Esophagus (tissue), 2 donors: ENCODE measurements around the gene TACSTD2. TPM values are rescaled to one million over a fixed set of nuclear protein-coding genes. Genes with fewer than 3 reads are reported as not detected.
"Not testable (repeated sequence)": the region's sequence is repeated elsewhere in the genome, so short reads cannot be mapped to it uniquely, and the experiment has no call there.

ENCODE experiments used
- H3K27ac ChIP-seq, 2 donors: one replicate each; pipeline ENCODE4 v1.5.1; 2013; ENCODE audit warnings: low read depth in 2 of 2, mild to moderate bottlenecking in 2 of 2, inconsistent platforms in 1 of 2, low read length in 1 of 2, moderate library complexity in 1 of 2
- H3K27me3 ChIP-seq, 2 donors: one replicate each; pipeline ENCODE4 v1.6.1; 2013; ENCODE audit warnings: low read length in 2 of 2, control low read depth in 1 of 2, mild to moderate bottlenecking in 1 of 2; ENCODE audit not compliant: insufficient read depth in 2 of 2, control insufficient read depth in 1 of 2
- H3K36me3 ChIP-seq, 2 donors: one replicate each; pipeline ENCODE4 v1.6.1; 2013; ENCODE audit warnings: low read length in 1 of 2; ENCODE audit not compliant: control insufficient read depth in 2 of 2, insufficient read depth in 2 of 2
- H3K4me1 ChIP-seq, 2 donors: one replicate each; pipeline ENCODE4 v1.6.1; 2013; ENCODE audit warnings: low read length in 1 of 2; ENCODE audit not compliant: control insufficient read depth in 2 of 2, insufficient read depth in 2 of 2
- H3K4me3 ChIP-seq, 2 donors: one replicate each; pipeline ENCODE4 v1.5.1; 2013; ENCODE audit warnings: low read length in 2 of 2, mild to moderate bottlenecking in 2 of 2, low read depth in 1 of 2, moderate library complexity in 1 of 2
- H3K9me3 ChIP-seq, 2 donors: one replicate each; pipeline ENCODE4 v1.6.1; 2013; ENCODE audit warnings: mild to moderate bottlenecking in 2 of 2, low read depth in 1 of 2, low read length in 1 of 2, moderate library complexity in 1 of 2; ENCODE audit not compliant: control insufficient read depth in 2 of 2, insufficient read depth in 1 of 2
- WGBS, 2 donors: extraction: QIAGEN DNeasy Blood & Tissue Kit; methylation state at CpG; one replicate each; pipeline ENCODE4 v1.1.7; 2013; 5-methylcytosine and 5-hydroxymethylcytosine counted together
- polyA plus RNA-seq, 2 donors: library from polyadenylated mRNA; stranded (reverse); fragments of 200-250 nt; gene quantifications; one replicate each; pipeline ENCODE4 v1.2.3, GENCODE V29; 2013
- donor health status: healthy with polysubstance abuse.
- donor health status: Bipolar disorder and iron deficiency.

The TACSTD2 gene
- polyA plus RNA-seq, 2 donors: 946 to 1,164 TPM

DNA sequence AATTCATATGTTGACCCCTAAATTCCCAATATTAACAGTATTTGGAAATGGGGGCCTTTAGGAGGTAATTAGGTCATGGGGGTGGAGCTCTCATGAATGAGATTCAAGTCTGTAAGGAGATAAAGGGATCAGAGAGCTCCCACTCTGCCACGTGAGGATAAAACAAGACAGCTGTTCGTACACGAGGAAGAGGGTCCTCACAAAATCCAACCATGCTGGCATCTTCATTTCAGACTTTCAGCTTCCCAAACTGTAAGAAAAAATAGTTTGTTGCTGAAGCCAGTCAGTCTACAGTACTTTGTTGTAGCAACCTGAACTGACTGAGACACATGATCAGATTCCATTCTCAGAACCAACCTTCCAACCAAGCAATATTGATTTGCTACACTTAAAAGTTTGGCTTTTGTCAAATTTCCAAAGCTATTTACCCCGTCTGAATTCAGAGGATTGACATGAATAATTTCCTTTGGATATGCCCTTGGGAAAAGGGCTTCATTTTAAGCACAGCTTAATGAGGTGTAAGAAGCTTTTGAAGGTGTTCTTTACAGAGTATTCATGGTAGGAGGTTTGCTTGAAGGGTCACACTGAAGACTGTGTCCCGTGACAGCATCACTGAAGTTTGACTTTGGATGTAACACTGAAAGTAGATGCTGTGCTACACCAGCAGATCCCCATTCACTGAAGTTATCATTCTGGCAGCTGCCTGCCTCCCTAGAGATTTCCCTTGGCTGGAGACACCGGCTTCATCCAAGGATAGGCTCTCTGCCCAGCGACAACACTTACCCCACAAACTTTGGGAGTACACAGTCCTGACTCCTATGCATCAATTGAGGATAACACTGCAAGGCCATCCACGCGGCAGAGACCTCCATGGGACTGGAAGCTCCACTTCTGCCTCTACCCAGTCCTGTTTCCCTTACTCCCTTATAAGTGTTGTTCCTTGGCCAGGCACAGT is 25.6 kb downstream of the TACSTD2 start:
- WGBS, 2 donors: 68 to 69% methylated on average over 9 of the region's 9 CpGs
- H3K27ac ChIP-seq: no peak overlapping the region
- peaks cover 0 to 1% of the 10 kb centered on the region in 2 donors for H3K4me1 ChIP-seq
- H3K36me3 ChIP-seq: no peaks in the 10 kb centered on the region
- no peaks in the 10 kb centered on the region for H3K27me3 ChIP-seq
- no peak overlapping the region for H3K4me3 ChIP-seq
- no peaks in the 10 kb centered on the region for H3K9me3 ChIP-seq

GRCh38 chr1:58549291-58549690 is 27.8 kb downstream of the TACSTD2 start:
- not testable (repeated sequence) for H3K4me1 ChIP-seq, H3K36me3 ChIP-seq, H3K4me3 ChIP-seq, H3K27ac ChIP-seq, H3K9me3 ChIP-seq, H3K27me3 ChIP-seq
- WGBS, 2 donors: 57 to 72% methylated on average over 6 of the region's 6 CpGs

GRCh38 chr1:58548371-58548770 is 28.7 kb downstream of the TACSTD2 start:
- no peak overlapping the region for H3K27ac ChIP-seq
- H3K4me1 ChIP-seq: peaks cover 0 to 4% of the 10 kb centered on the region in 2 donors
- H3K36me3 ChIP-seq: no peaks in the 10 kb centered on the region
- no peaks in the 10 kb centered on the region for H3K9me3 ChIP-seq
- no peak overlapping the region for H3K4me3 ChIP-seq
- WGBS, 2 donors: 85 to 86% methylated on average over 2 of the region's 2 CpGs
- H3K27me3 ChIP-seq: no peaks in the 10 kb centered on the region

- Histone ChIP-seq H3K36me3 (no peaks in the 10 kb centered on the region), H3K27ac (peak within 1 kb of the TSS; percentile 98 to 100), H3K4me1 (peaks cover 0 to 4% of the 10 kb centered on the region in 2 donors), H3K27me3 (no peaks in the 10 kb centered on the region), H3K4me3 (peak within 1 kb of the TSS; percentile 68 to 71), H3K9me3 (no peaks in the 10 kb centered on the region)
- 1% methylated on average over 37 to 46 of the region's 46 CpGs for WGBS, 2 donors
These were observed 30.3 kb downstream of the TACSTD2 start, which contains the start of gene OMA1 for GRCh38 chr1:58546520-58547308. Gene OMA1 (minus strand): TSS chr1:58546726. CDS start chr1:58539294, 7,432 bp downstream.

DNA sequence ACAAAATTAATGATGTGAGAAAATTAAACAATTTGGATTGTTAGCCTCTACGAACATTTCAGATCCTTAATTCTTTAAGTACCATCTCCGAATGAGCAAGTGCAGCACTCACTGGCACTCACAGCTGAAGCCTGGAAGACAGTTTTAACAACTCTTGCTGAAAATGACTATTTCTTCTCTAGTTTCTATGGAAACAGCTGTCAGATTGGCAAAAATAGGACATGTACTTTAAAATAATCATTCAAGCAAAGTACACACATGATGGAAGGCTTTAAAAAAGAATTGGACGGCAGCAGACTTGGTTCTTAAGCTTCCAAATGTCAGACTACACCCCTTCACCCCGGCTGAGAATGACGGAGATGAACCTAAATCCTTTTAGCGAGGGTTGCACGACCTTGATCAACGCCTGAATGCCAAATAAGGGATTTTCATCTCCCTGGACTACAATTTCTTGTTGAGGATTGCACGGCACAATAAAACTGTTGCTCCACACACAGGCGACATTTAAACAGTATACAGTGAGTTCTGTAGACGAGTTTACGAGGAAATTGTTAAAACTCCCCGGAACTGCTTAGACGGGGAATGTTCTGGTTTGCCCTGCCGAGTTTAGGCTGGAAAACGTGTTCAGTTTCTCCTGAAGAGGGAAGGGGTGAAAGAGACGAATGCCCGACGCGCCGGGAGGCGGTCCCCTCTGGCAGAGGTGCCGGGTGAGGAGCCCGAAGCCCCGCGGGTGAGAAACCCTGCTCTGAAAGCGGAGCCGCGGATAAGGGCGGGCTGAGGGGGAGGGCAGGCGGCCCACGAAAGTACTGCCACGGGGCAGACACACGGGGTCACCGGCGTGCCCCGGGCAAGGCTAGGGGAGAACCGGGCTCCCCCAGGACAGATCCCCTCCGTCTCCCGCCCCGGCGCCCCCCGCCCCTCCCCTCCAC is 31.2 kb downstream of the TACSTD2 start:
- 1% methylated on average over 32 to 43 of the region's 43 CpGs for WGBS, 2 donors
- Histone ChIP-seq H3K4me1 (peaks cover 0 to 4% of the 10 kb centered on the region in 2 donors), H3K36me3 (no peaks in the 10 kb centered on the region), H3K27ac (peak overlapping the region; percentile 98 to 100), H3K9me3 (no peaks in the 10 kb centered on the region), H3K4me3 (peak overlapping the region; percentile 68 to 71), H3K27me3 (no peaks in the 10 kb centered on the region)

DNA sequence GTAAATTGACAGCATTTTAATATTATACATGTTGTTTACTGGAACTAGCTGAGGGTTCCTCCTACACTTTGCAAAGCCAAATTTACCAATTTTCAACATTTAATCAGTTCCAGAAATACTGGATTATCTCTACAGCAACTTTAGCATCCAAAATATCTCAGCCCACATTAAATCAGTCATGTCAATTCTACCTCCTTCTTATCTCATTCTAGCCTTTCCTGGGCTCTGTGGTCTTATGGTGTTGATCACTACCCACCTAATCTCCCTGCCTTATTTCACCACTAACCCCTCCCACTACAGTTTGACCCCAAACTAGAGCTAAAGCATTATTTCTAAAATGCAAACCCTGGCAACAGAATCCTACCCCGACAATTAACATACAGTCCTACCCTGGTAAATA is 33.8 kb downstream of the TACSTD2 start:
- peaks cover 0 to 4% of the 10 kb centered on the region in 2 donors for H3K4me1 ChIP-seq
- no peaks in the 10 kb centered on the region for H3K27me3 ChIP-seq
- H3K36me3 ChIP-seq: no peaks in the 10 kb centered on the region
- H3K27ac ChIP-seq: no peak overlapping the region
- no peak overlapping the region for H3K4me3 ChIP-seq
- WGBS, 2 donors: 90 to 95% methylated on average over 1 of the region's 1 CpG
- H3K9me3 ChIP-seq: no peaks in the 10 kb centered on the region

DNA sequence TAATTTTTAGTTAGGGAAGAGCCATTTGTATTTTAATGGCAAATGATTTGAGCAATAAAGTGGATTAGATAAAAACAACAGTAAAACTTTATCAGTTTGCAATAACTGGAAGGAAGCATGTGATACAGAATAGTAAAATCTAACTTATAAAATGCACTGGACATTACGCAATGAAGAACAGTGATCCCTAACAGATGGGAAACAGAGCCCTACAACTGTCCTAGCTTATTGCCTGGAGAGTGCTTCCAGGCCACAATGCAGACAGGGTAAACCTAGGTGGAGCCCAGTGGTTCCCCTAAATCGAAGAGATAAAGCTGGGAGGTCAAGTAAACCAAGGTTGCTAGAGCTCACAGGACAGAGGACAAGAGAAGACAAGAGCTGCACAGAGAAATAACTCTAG is 37.5 kb downstream of the TACSTD2 start:
- H3K4me3 ChIP-seq: no peak overlapping the region
- WGBS, 2 donors: 66 to 86% methylated on average over 2 of the region's 2 CpGs
- H3K4me1 ChIP-seq: no peaks in the 10 kb centered on the region
- no peaks in the 10 kb centered on the region for H3K27me3 ChIP-seq
- no peaks in the 10 kb centered on the region for H3K9me3 ChIP-seq
- no peaks in the 10 kb centered on the region for H3K36me3 ChIP-seq
- H3K27ac ChIP-seq: no peak overlapping the region

GRCh38 chr1:58538821-58539220 is 38.2 kb downstream of the TACSTD2 start:
- Histone ChIP-seq H3K27ac (no peak overlapping the region), H3K4me3 (no peak overlapping the region), H3K36me3 (no peaks in the 10 kb centered on the region), H3K9me3 (no peaks in the 10 kb centered on the region), H3K27me3 (no peaks in the 10 kb centered on the region), H3K4me1 (no peaks in the 10 kb centered on the region)
- WGBS, 2 donors: 92 to 93% methylated on average over 3 of the region's 3 CpGs

- not testable (repeated sequence) for H3K27ac ChIP-seq, H3K4me1 ChIP-seq, H3K27me3 ChIP-seq, H3K36me3 ChIP-seq, H3K9me3 ChIP-seq, H3K4me3 ChIP-seq
- 93 to 95% methylated on average over 1 of the region's 1 CpG for WGBS, 2 donors
These were observed 45.2 kb downstream of the TACSTD2 start for GRCh38 chr1:58531842-58532241.
